Suprapubic skin (tissue), 4 donors: ENCODE data around the gene FHOD3.

Experiments
- POLR2A ChIP-seq, 2 donors: fragments of 450-650 bp; IDR thresholded peaks; one replicate each; pipeline ENCODE4 v1.6.1; 2017; ENCODE audit warnings: antibody characterized with exemption in 2 of 2, mild to moderate bottlenecking in 2 of 2, moderate library complexity in 2 of 2
- POLR2AphosphoS5 ChIP-seq, 3 donors: sonication (generic); formaldehyde crosslinking; IDR thresholded peaks; one replicate each; pipeline ENCODE4 v1.6.1; 2017; ENCODE audit warnings: antibody characterized with exemption in 3 of 3
- TF ChIP-seq, protein P1 (sequence below), 2 donors: fragments of 200-600 bp in 1 of 2; fragments of 450-650 bp in 1 of 2; sonication (generic) in 1 of 2; IDR thresholded peaks; one replicate each; pipeline ENCODE4 v1.5.1; 2016 to 2019; ENCODE audit warnings: antibody characterized with exemption in 2 of 2, mild to moderate bottlenecking in 1 of 2, moderate library complexity in 1 of 2

DNA sequence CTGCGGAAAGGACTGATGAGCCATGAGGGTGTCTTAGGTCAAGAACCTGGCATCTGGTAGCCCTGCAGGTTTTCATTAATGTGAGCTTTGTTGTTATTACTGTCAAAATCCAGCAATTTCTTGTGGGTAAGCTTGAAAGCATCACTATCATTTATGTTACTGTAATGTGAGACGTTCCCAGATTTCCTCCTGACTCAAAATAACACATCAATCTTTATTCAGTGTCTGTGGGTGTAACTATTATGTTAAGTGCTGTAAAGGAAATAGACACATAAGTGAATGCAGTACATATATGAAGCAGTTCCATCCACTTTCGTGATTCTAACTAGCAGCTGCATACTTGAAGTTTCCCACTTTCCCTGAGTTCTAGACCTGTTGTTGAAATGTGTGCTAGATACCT, 89.8 kb downstream of the FHOD3 start:
- TF ChIP-seq, protein P1, sequence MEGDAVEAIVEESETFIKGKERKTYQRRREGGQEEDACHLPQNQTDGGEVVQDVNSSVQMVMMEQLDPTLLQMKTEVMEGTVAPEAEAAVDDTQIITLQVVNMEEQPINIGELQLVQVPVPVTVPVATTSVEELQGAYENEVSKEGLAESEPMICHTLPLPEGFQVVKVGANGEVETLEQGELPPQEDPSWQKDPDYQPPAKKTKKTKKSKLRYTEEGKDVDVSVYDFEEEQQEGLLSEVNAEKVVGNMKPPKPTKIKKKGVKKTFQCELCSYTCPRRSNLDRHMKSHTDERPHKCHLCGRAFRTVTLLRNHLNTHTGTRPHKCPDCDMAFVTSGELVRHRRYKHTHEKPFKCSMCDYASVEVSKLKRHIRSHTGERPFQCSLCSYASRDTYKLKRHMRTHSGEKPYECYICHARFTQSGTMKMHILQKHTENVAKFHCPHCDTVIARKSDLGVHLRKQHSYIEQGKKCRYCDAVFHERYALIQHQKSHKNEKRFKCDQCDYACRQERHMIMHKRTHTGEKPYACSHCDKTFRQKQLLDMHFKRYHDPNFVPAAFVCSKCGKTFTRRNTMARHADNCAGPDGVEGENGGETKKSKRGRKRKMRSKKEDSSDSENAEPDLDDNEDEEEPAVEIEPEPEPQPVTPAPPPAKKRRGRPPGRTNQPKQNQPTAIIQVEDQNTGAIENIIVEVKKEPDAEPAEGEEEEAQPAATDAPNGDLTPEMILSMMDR (IDR thresholded peaks at IDR 0.05), result no peak
- TF ChIP-seq POLR2A (IDR thresholded peaks at IDR 0.05) (no peak), POLR2AphosphoS5 (IDR thresholded peaks at IDR 0.05) (no peak)
